Urothelium cell line (cell line): ENCODE results near the gene CPT1A.

ENCODE experiments used
- DNase-seq: peaks from one replicate; pipeline ENCODE4 v3.0.0; 2011; ENCODE audit warnings: low spot score, mixed read lengths
- FAIRE-seq: peaks from 2 replicates; lab custom pipeline; 2011; peaks lifted over from hg19 to GRCh38; lab: Jason Lieb, UNC

CPT1A gene

DNA sequence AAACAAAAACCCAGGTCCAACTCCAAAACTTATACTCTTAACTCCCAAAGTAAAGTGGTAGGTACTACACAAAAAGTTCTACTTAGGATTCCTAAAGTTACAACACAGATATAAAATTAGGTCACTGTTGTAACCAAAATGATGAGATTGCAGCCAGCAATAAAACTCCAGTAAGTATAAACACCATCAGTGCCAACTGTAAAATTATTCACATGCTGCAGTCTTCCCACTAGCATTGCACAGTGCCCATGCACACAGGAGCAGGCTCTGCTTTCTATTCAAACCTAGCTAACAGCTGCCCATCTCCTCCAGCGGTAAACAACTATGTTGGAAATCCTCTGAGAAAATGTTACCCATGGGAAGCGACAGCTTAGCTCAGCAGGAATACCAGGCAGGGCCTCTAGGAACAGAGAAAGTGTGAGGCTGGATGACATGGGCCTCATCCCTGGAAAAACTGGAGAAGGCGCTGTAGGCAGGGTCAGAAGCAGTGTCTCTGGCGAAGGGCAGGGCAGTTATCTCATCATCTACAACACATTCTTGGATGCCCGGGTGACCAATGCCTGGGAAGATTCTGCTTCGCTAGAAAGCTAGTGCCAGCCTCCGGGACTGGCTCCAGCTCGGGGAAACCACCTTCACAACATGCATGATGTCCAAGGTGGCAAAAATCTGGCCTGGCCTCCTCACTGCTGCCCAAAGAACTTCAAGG, 9.1 kb downstream of the CPT1A start:
- FAIRE-seq: no peak
- no peak for DNase-seq

DNA sequence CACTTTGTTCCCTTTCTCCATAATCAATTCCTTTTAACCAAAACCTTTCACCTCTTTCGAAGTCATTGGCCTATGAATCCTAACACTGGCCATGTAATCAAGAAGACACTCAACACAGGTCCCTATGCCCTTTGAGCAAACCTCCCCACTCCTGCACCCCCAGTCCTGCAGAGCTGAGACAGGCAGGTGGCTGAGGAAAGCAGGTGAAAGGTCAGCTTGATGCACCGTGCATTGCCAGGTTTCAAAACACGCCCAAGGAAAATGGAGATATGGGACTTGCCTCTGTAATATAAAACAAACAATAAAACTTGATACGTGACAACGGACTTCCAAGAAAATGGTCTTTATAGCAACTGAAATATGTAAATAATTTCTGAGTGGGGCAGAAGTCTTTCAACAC, 10.6 kb downstream of the CPT1A start:
- FAIRE-seq (no peak), DNase-seq (no peak)

DNA sequence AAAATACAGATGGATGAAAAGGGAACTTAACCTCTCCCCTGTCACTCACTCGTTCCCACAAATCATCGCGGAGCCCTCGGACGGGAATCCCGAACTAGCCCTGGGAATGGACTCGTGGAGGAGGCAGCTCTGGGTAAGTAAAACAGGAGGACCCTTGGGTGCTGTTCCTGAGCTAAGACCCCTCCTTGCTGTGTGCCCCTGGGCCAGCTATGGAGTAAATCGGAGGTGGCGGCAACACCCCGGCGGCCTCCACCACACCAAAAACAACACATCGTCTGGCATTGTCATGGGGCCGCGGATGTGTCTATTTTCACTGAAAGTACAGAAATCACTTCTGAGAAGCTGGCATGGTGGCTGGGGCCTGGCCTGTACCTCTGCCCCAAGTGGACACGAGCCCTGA, 12.1 kb downstream of the CPT1A start:
- DNase-seq (no peak), FAIRE-seq (no peak)

DNA sequence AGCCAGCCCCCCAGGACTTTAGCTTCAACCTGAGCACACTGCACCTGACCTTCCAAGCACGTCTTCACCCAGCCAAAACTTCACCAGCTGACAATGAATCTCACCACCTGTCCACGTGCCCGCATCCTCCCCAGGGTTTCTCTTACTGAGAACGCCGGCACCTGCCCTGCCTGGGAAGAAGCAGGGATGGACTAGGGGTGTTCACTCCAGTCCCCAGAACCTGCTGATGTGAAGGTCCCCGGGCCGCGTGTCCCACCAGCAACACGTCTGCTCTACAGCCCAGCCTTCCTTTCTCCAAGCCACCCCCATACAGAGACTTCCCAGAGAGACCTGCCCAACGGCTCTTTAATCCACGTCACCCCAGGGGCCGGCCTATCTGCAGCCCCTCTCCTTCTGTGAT, 12.8 kb downstream of the CPT1A start:
- no peak for FAIRE-seq
- DNase-seq: no peak

DNA sequence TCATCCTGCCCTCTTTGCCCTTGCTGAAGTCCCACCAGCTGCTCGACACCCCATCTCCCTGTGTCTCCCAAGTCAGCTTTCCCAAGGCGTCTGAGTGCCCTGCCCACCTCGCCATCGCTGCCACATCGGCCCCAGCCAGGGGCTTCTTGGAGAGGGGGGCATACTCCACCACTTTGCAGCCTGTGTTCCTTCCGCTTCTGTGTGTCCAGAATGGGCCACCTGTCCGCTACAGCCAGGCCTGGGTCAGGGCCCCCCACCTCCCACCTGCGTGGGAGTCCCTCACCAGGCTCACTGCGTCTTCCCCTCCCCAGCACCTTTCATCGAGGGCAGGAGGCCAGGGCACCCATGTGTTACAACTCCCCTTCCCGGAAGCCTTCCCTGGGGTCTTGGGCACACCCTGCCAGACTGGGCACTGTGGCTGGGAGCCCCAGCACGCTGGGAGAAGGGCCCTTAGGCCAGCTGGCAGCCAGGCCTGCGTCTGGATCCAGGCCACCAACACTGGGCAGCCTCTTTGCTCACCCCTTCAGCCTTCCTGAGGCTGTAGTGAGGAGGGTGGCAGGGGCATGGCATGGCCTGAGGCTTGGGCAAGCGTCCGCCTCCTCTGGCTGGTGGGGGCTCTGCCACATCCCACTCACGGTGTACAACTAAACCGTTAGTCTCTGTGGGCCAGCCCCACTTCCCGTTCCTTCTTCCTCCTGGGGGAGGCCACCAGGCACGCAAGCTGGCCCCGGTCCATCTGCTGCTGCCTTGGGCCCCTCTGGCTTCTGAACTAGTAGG, 13.4 kb downstream of the CPT1A start:
- DNase-seq: no peak
- FAIRE-seq: no peak

DNA sequence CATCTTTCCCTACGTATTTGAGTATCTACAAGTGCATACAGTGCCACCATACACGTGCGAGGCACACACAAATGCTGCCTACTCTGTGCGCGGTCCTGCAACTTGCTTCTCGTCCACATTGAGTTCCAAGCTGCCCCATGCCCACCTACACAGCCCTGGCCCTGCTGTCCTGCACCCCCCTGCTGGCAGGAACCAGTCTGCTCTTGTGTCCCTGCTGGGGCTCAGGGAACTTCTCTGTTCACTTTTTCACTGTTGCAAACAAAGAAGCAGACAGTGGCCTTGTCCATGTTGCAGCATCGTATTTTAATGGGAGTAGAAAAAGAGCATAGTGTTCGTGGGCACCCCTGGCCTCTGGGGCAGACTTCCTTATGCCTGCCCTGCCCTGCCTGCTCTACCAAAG, 14.0 kb downstream of the CPT1A start:
- no peak for DNase-seq
- FAIRE-seq: no peak

DNA sequence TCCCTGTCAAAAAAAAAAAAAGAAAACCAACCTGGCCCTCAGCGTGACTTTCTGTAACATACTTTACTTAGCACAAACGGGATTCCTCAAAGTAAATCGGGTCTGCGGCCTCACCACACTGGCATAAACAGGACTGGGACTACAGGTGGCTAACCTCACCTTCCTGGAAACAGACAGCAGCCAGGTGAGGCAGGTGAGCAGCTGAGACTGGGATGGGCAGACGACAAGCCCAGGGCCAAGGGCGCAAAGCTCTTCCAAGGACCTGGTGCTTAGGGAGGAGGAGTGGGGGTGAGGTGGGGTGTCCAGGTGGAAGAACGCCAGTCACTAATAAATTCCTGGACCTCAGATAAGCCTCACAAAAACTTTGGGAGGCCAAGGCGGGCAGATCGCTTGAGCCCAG, 15.0 kb downstream of the CPT1A start:
- FAIRE-seq (no peak), DNase-seq (no peak)

DNA sequence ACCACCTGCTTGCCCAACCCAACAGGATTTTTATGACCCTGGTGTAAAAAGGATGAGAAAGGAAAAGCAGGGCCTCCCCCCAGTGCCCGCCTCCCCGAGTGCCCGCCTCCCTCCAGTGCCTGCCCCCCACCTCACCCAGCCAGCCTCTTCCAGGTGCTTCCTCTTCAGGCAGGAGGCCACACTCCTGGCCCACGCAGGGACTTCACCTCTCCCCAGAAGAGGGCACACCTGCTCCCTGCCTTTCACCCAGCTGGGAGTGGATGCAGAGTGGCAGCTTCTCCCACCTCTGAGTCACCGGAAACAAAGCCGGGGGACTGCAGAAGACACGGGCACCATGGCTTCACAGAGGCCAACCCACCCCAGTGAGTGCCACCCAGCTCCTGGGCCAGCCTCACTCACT, 16.1 kb downstream of the CPT1A start:
- FAIRE-seq (no peak), DNase-seq (peak; percentile 38)

DNA sequence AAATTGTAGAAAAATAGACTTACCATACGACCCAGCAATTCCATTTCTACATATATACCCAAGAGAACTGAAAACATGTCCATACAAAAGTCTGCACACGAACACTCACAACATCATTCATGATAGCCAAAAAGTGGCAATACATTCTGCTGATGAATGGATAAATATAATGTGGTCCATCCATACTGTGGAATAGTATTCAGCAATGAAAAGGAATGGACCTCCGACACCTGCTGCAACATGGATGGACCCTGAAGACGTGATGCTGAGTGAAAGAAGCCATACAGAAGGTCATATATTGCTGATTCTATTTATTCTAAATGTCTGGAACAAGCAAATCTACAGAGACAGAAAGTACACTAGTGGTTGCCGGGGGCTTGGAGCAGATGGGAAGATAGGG, 19.2 kb downstream of the CPT1A start:
- no peak for FAIRE-seq
- DNase-seq: no peak

DNA sequence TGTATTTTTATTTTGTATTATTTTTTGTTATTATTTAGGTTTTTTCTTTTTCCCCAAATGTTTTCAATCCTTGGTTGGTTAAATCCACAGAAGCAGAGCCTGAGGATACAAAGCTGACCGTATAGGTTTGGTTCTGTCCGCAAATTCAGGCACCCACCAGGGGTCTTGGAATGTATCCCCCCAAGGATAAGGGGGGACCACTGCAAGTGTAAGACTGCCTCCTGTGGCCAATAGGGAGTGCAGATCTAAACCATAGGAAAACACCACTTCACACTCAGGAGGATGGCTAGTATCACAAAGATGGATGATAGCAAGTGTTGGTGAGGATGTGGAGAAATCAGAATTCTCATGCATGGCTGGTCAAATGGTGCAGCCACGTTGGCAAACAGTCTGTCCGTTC, 20.0 kb downstream of the CPT1A start:
- DNase-seq: no peak
- no peak for FAIRE-seq

DNA sequence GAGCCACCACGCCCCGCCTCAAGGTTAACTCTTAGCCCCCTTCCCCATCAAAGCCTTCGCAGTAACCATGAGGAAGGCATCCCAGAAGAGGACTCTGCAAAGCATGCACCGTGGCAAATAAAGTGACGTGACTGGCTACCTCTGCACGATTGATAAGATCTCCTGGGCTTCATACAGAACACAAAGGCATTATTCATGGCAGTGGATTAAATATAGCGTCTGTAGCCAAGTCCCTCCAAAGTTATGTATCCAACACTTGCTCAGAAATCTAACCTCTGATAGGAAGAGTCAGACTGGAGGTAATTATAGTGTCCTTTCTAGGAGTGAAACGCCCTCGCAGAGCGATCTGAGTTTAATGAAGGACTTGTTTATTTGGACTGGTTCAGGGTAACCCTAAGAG, 22.4 kb downstream of the CPT1A start:
- no peak for DNase-seq
- FAIRE-seq: no peak

DNA sequence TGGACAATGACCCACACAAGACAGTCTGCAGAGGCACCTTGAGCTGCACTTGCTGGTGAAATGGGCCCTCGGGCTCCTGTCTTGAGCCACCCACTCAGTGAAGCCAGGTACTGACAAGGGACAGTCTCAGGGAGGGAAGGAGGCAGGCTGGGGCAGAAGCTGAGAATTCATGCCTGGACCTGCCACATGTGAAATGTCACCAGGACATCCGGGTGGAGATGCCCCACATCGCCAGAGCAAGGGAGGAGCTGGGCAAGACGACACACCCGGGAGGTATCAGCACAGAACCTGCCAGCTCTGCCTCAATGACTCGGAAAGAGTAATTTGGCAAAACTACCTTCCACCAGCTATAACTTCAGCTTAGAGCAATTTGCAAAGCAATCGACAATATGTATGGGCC, 23.5 kb downstream of the CPT1A start:
- no peak for DNase-seq
- no peak for FAIRE-seq

DNA sequence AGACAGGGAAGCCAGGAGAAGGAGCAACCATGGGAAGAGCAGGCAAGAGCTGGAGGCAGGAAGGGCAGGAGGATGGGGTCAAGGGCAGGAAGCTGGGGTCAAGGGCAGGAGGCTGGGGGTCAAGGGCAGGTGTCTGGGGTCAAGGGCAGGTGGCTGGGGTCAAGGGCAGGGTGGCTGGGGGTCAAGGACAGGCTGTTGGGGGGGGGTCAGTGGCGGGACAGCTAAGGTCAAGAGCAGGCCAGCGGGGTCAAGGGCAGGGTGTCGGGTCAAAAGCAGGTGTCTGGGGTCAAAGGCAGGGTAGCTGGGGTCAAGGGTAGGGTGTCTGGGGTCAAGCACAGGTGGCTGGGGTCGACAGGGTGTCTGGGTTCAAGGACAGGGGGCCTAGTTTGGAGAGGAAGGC, 24.2 kb downstream of the CPT1A start:
- FAIRE-seq (no peak), DNase-seq (no peak)

DNA sequence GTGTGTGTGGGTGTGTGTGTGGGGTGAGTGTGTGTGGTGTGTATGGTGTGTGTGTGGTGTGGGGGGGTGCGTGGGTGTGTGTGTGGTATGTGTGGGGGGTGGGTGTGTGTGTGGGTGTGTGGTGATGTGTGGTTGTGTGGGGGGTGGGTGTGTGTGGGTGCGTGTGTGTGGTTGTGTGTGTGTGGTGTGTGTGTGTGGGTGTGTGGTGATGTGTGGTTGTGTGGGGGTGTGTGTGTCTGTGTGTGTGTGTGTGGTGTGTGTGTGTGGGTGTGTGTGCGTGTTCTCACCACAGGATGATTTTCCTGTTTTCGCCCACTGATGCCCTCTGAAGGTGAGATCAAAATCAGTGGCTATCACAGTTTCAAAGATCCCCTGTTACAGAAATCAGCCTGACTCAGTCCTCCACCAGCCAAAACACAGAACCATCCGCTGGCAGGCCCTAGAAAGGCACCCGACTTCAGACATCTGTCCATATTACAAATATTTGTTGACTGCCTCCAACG, 24.7 kb downstream of the CPT1A start:
- peak; percentile 99 for FAIRE-seq
- DNase-seq: no peak

DNA sequence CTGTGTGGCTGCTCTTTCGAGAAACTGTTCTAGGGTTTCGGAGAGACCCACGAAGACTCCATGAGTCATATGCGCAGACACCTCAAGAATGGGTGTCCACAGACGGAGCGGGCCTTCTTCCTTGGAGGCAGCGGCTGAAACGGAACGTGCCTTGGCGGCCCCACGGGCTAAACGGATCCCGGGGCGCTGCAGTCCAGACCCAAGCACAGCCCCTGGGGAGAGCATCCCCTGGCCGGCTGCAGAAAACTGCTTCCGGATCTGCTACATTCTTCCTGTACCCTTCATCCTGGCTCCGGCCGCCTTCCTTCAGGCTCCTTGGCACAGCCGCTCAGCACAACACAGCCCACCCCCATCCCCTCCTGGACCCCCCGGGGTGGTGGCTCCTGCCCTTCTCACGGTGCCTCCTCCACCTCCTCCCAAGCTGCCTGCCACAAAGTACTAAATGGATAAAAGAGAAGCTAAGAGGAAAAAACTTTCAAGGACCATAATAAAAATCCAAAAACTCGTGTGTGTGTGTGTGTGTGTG, 25.4 kb downstream of the CPT1A start:
- FAIRE-seq (no peak), DNase-seq (no peak)

DNA sequence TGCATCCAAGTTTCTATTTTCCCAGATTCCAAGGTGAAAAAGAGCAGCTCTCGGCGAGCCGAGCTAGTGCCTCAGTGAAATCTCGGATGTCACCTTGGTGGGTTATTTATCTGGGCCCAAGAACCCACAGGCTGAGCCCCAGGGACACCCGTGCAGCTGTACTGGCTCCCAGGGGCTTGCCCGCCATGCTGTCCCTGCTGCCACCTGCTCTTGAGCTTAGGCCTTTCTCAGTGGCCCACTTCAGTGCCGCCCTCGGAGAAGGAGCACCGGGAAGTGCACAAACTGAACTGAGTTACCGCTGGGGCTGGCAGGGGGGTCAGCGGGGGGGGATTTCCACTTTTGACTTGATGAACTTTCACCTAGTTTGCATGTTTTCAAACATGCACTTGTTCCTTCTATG, 27.9 kb downstream of the CPT1A start:
- FAIRE-seq: no peak
- DNase-seq: no peak

DNA sequence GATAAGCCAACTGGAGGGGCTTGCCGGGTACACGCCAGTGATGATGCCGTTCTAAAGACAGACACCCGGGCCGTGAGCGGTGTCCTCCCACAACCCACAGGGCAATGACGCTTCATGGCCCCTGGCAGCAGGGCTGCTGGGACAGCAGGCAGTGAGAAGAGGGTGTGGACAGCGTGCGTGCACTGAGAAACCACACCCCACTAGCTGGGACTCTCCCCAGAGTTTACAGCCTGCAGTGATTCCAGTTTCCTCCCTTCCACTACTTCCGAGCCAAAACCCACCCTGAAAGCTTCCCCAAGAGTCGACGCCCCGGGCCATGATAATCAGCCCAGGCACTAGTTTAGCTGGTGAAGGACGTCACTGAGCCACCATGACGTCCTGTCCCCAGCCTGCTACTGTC, 29.2 kb downstream of the CPT1A start:
- DNase-seq (no peak), FAIRE-seq (no peak)

DNA sequence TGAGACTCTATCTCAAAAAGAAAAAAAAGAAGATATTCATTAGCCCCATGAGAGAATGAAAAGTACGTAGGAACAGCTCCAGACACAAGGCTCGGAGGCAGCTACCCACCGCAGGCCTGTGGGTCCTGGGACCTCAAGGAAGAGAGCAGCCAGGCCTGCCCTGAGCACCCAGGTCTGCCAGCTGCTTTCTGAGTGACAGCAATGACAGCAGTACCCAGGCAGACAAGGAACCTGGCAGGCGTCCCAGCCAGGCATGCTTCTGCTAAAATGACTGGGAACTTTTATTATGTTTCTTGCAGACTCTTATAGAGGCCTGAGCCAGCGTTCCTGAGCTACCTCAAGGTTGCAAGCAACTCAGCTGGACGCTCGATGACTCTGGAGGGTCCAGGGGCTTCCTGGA, 31.6 kb downstream of the CPT1A start:
- DNase-seq (no peak), FAIRE-seq (no peak)

DNA sequence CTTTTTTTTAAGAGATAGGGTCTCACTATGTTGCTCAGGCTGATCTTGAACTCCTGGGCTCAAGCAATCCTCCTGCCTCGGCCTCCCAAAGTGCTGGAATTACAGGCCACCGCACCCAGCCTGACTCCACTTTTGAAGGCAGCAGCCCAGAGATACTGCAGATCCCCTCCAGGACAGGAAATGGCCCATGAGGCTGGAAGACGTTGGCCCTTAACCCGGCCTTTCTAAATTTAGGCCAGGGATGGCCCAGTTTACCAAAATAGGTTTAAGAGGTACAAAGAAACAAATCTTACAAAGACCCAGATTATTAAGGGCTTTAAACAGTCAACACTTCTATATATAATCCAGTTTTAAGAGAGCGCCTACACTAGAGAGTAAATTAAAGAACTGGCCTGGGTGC, 32.2 kb downstream of the CPT1A start:
- FAIRE-seq: no peak
- no peak for DNase-seq

DNA sequence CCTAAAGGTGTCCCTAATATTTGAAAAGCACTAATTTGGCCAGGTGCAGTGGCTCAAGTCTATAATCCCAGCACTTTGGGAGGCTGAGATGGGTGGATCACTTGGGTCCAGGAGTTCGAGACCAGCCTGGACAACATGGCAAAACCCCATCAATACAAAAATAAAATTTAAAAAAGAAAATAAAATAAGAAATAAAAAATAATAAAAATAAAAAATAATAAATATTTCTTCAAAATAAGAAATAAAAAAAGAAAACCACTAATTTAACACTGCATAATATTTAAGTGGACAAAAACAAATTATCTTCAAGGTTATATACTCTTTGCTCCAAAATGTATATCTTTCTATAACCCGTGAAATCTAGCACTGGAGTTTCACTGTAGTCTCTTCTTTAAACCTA, 32.9 kb downstream of the CPT1A start:
- FAIRE-seq: no peak

DNA sequence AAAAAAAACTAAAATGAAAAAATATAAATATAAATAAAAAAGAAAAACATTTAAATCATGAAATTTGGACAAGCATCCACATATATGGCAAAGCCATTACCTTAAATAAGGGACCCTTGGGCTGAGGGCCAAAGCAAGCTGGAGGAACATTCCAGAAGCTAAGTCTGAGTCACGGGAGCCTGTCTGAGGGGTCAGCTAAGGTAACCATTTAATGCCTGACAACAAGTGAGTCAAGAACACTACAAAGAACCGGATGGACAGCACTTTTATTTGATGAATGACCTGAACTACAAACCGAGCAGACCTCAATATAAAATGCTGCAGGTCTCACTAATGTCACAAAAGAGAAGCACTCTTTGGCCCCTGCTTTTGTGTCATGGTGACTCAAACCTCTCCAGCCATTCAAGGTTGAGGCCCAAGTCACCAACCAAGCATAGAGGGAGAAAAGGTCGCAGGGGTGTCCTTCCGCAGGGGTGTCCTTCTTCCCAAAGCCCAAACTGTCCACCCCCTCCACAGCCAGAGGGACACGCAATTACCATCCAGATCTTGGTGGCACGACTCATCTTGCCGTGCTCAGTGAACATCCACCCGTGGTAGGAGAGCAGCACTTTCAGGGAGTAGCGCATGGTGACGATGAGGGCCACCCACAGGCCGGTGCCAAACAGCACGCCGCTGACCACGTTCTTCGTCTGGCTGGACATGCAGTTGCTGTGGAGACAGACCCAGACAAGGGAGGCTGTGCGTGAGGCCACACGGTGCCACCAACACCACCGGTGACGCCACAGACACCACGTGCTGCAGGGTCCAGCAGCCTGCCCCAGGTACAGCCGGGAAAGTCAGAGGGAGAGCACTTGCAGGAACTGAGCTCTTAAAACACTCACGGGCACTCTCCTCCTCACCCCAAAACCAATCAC, 34.5 kb downstream of the CPT1A start:
- DNase-seq (no peak), FAIRE-seq (peak; percentile 79)

More for the DNA sequence above, 32.9 kb downstream of the CPT1A start:
- DNase-seq: no peak
